Chondrocyte (in vitro differentiated cells): Measurements from ENCODE around the gene PRAMEF11. TPM values are rescaled to one million over a fixed set of nuclear protein-coding genes. Genes with fewer than 3 reads are reported as not detected.

Experiments used
- DNase-seq: peaks from one replicate; pipeline ENCODE4 v3.0.0; 2021; ENCODE audit warnings: mixed read lengths, low spot score
- H3K27ac Mint-ChIP-seq: one replicate; pipeline ENCODE4 v1.8.0; 2021; ENCODE audit warnings: mild to moderate bottlenecking, moderate library complexity, mixed read lengths; ENCODE audit not compliant: unreplicated experiment
- H3K27me3 Mint-ChIP-seq: 2 replicates; pipeline ENCODE4 v1.8.0; 2021; ENCODE audit warnings: low read depth, mixed read lengths
- H3K36me3 Mint-ChIP-seq: 2 replicates; pipeline ENCODE4 v1.8.0; 2021; ENCODE audit warnings: low read depth, mixed read lengths
- H3K4me1 Mint-ChIP-seq: 2 replicates; pipeline ENCODE4 v1.8.0; 2021; ENCODE audit warnings: low read depth, mild to moderate bottlenecking, mixed read lengths
- H3K4me3 Mint-ChIP-seq: one replicate; pipeline ENCODE4 v1.8.0; 2021; ENCODE audit warnings: mild to moderate bottlenecking, moderate library complexity, mixed read lengths; ENCODE audit not compliant: unreplicated experiment
- H3K9me3 Mint-ChIP-seq: 2 replicates; pipeline ENCODE4 v1.8.0; 2021; ENCODE audit warnings: low read depth, mixed read lengths
- total RNA-seq: library from RNA; stranded (reverse); gene quantifications from 3 replicates; pipeline ENCODE4 v1.2.1, GENCODE V29; 2021
- TF ChIP-seq, protein P1 (sequence below): fragments of 200-600 bp; sonication (generic); IDR thresholded peaks from 2 replicates; pipeline ENCODE4 v1.5.0; 2021; ENCODE audit warnings: antibody characterized with exemption, mild to moderate bottlenecking, moderate library complexity

Gene PRAMEF11
- total RNA-seq, 1 donor from 2014 or later: not detected

DNA sequence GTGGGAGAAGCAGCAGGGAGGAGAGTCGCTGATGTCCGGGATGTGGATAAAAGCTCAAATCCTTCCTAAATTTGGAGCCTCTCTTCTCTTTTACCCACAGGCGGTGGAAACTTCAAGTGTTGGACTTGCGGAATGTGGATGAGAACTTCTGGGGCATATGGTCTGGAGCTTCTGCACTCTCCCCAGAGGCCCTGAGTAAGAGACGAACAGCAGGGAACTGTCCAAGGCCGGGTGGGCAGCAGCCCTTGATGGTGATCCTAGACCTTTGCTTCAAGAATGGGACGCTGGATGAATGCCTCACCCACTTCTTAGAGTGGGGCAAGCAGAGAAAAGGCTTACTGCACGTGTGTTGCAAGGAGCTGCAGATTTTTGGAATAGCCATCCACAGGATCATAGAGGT, 55.8 kb downstream of the PRAMEF11 start:
- no peaks in the 10 kb centered on the region for H3K27me3 Mint-ChIP-seq
- no peak overlapping the region for H3K4me3 Mint-ChIP-seq
- H3K4me1 Mint-ChIP-seq: no peaks in the 10 kb centered on the region
- H3K36me3 Mint-ChIP-seq: no peaks in the 10 kb centered on the region
- TF ChIP-seq, protein P1, sequence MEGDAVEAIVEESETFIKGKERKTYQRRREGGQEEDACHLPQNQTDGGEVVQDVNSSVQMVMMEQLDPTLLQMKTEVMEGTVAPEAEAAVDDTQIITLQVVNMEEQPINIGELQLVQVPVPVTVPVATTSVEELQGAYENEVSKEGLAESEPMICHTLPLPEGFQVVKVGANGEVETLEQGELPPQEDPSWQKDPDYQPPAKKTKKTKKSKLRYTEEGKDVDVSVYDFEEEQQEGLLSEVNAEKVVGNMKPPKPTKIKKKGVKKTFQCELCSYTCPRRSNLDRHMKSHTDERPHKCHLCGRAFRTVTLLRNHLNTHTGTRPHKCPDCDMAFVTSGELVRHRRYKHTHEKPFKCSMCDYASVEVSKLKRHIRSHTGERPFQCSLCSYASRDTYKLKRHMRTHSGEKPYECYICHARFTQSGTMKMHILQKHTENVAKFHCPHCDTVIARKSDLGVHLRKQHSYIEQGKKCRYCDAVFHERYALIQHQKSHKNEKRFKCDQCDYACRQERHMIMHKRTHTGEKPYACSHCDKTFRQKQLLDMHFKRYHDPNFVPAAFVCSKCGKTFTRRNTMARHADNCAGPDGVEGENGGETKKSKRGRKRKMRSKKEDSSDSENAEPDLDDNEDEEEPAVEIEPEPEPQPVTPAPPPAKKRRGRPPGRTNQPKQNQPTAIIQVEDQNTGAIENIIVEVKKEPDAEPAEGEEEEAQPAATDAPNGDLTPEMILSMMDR: no peak
- DNase-seq: no peak
- no peaks in the 10 kb centered on the region for H3K9me3 Mint-ChIP-seq
- no peak overlapping the region for H3K27ac Mint-ChIP-seq

DNA sequence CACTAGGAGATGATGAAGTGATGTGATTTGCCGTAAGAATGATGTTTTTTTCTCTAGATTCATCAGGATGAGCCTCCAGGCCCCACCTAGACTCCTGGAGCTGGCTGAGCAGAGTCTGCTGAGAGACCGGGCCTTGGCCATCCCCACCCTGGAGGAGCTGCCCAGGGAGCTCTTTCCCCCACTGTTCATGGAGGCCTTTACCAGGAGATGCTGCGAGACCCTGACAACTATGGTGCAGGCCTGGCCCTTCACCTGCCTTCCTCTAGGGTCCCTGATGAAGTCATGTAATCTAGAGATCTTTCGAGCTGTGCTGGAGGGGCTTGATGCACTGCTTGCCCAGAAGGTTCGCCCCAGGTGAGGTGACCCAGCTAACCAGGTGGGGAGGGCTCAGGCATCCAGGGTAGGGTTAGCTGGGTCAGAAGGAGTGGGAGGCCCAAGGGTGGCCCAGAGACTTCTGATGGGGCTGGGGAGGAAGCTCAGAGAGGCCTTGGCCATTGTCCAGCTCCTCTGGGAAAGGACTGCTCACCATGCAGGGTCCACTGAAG, 56.3 kb downstream of the PRAMEF11 start:
- H3K36me3 Mint-ChIP-seq: no peaks in the 10 kb centered on the region
- DNase-seq: no peak
- no peak overlapping the region for H3K27ac Mint-ChIP-seq
- no peaks in the 10 kb centered on the region for H3K4me1 Mint-ChIP-seq
- no peak overlapping the region for H3K4me3 Mint-ChIP-seq
- peaks cover 3% of the 10 kb centered on the region for H3K27me3 Mint-ChIP-seq
- no peaks in the 10 kb centered on the region for H3K9me3 Mint-ChIP-seq
- TF ChIP-seq, protein P1: no peak

Other genes starting within 250 kb of the PRAMEF11 start
- gene DHRS3, start 213.2 kb downstream of the PRAMEF11 start, total RNA-seq: 28.0 to 31.9 TPM (median 31.8 TPM) in 3 replicates
- gene AADACL4, start 187.3 kb downstream of the PRAMEF11 start, total RNA-seq: not detected in 3 replicates
- not detected in 3 replicates for gene AADACL3, start 115.3 kb downstream of the PRAMEF11 start, total RNA-seq
- not detected in 3 replicates for gene CFAP107, start 85.2 kb downstream of the PRAMEF11 start, total RNA-seq
- not detected in 3 replicates for gene PRAMEF12, start 57.7 kb downstream of the PRAMEF11 start, total RNA-seq
- gene PRAMEF1, start 40.0 kb downstream of the PRAMEF11 start, total RNA-seq: not detected in 3 replicates
- not detected in 3 replicates for gene HNRNPCL1, start 17.3 kb upstream of the PRAMEF11 start, total RNA-seq
- not detected in 3 replicates for gene PRAMEF2, start 25.7 kb upstream of the PRAMEF11 start, total RNA-seq
- not detected in 3 replicates for gene PRAMEF4, start 54.8 kb upstream of the PRAMEF11 start, total RNA-seq
- gene PRAMEF10, start 66.9 kb upstream of the PRAMEF11 start, total RNA-seq: not detected in 3 replicates
- gene PRAMEF7, start 85.2 kb upstream of the PRAMEF11 start, total RNA-seq: not detected in 3 replicates
- not detected in 3 replicates for gene PRAMEF6, start 116.2 kb upstream of the PRAMEF11 start, total RNA-seq
- gene PRAMEF27, start 225.2 kb upstream of the PRAMEF11 start, total RNA-seq: not detected in 3 replicates
- not detected in 3 replicates for gene HNRNPCL3, start 229.4 kb upstream of the PRAMEF11 start, total RNA-seq
- gene PRAMEF25, start 239.4 kb upstream of the PRAMEF11 start, total RNA-seq: not detected in 3 replicates